HL-60 (cell line): Measurements from ENCODE around the gene MARCHF3.

Experiments used
- CTCF ChIP-seq: IDR thresholded peaks from one replicate; pipeline ENCODE4 v1.5.1; 2011; ENCODE audit warnings: low read length, control low read depth, inconsistent platforms; ENCODE audit not compliant: insufficient read depth
- POLR2AphosphoS5 ChIP-seq: IDR thresholded peaks from 2 replicates; pipeline ENCODE4 v1.6.1; 2012; ENCODE audit warnings: low read depth
- REST ChIP-seq: IDR thresholded peaks from 2 replicates; pipeline ENCODE4 v1.6.1; 2012; ENCODE audit warnings: low read depth; ENCODE audit not compliant: insufficient replicate concordance
- SPI1 ChIP-seq: IDR thresholded peaks from 2 replicates; pipeline ENCODE4 v1.6.1; 2012; ENCODE audit warnings: low read depth, mild to moderate bottlenecking, borderline replicate concordance

GRCh38 chr5:127076315-127077129, 46.2 kb upstream of the MARCHF3 start:
- no peak for TF ChIP-seq POLR2AphosphoS5
- TF ChIP-seq SPI1 = no peak
- TF ChIP-seq CTCF = no peak
- no peak for TF ChIP-seq REST
